Body of pancreas (tissue), 4 donors: Measurements from ENCODE around the gene SCNN1A.

Experiments
- POLR2A ChIP-seq, 3 donors: fragments of 450-650 bp; IDR thresholded peaks; one replicate each; pipeline ENCODE4 v1.6.1; 2016; ENCODE audit warnings: antibody characterized with exemption in 3 of 3, mild to moderate bottlenecking in 2 of 3
- TF ChIP-seq, protein P1 (sequence below), 7 experiments: fragments of 450-650 bp in 4 of 7; fragments of 200-600 bp in 3 of 7; sonication (generic) in 3 of 7; IDR thresholded peaks; one replicate each; pipeline ENCODE4 v1.5.1; 2016 to 2019; ENCODE audit warnings: antibody characterized with exemption in 7 of 7

GRCh38 chr12:6360578-6361490 lies 14.5 kb downstream of the SCNN1A start:
- TF ChIP-seq, protein P1, sequence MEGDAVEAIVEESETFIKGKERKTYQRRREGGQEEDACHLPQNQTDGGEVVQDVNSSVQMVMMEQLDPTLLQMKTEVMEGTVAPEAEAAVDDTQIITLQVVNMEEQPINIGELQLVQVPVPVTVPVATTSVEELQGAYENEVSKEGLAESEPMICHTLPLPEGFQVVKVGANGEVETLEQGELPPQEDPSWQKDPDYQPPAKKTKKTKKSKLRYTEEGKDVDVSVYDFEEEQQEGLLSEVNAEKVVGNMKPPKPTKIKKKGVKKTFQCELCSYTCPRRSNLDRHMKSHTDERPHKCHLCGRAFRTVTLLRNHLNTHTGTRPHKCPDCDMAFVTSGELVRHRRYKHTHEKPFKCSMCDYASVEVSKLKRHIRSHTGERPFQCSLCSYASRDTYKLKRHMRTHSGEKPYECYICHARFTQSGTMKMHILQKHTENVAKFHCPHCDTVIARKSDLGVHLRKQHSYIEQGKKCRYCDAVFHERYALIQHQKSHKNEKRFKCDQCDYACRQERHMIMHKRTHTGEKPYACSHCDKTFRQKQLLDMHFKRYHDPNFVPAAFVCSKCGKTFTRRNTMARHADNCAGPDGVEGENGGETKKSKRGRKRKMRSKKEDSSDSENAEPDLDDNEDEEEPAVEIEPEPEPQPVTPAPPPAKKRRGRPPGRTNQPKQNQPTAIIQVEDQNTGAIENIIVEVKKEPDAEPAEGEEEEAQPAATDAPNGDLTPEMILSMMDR (IDR thresholded peaks at IDR 0.05), result no peak
- TF ChIP-seq POLR2A (IDR thresholded peaks at IDR 0.05), result no peak
